NCI-H1436 (cell line): ENCODE results near the gene TMCC3.

Experiments used
- DNase-seq: peaks from one replicate; lab custom pipeline; 2025; lab: John Stamatoyannopoulos, UW

The TMCC3 gene

DNA sequence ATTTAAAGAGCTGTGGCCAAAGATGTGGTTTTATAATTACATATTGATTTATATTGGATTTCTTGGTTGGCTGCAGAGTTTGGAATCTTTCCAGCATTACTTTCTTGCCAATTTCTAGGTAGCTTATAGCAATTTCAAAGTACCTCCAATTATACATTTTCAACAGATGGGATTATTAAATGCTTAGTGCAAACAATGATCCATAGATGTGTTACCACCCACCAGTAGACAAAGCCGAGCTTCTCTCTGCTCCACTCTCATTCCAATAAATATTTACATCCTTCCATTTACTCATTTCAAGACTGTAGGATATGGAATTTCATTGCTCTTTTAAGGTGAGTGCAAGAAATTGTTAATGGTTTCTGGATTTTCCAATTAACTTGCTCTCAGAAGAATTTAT is 21.6 kb upstream of the TMCC3 start:
- DNase-seq: no peak

DNA sequence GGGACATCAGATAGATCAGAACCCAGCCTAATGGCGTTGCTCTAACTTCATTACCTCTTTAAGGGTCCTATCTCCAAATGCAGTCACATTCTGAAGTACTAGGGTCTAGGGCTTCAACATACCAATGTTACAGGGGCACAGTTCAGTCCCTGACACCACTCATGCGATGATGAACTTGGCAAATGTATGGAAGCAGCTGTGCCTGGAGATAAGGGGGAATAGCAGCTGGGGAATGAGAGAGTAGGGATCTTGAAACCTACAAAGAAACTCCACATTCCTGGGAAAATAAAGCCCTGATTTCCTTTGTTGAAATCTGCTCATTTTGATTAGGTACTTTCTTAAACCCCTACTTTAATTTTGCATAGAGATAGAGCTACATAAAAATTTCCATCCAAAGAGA is 20.5 kb upstream of the TMCC3 start:
- no peak for DNase-seq

DNA sequence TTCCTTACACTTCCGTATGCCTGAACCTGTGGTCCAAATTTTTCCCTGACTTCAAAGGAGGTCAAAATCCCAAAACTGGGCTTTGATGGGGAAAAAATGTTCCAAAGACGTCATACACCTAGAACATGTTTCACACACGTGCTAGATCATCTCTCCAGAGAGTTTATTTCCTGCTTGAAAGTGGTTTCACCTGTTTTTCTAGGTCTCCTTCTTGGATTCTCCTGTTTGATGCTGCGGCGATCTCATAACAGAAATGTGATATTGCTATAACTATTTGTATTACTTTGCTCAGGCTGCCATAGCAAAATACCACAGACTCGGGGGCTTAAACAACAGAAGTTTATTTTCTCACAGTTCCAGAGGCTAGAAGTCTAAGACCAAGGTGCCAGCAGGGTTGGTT is 19.7 kb upstream of the TMCC3 start:
- DNase-seq: no peak

DNA sequence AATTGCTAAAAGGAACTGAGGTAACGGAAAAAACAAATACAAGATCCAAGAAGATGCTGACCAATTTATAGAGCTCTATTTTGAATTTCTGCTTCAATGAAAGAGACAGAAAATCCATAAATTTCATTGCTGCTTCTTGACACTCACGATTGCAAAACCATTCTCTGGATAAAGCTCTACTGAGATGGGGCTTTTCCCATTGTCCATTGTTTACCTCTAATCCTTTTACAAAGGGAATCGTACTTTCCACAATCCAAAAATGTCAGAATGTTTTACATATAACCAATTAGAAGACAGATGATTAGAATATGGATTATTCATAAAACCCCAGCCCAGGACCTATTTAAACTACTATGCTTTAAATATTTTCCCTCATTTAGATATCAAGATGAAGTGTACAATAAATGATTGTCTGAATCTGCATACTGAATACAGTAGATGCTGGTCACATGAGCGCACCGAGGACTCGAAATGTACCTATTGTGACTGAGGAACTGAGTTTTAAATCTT is 16.7 kb upstream of the TMCC3 start:
- no peak for DNase-seq

DNA sequence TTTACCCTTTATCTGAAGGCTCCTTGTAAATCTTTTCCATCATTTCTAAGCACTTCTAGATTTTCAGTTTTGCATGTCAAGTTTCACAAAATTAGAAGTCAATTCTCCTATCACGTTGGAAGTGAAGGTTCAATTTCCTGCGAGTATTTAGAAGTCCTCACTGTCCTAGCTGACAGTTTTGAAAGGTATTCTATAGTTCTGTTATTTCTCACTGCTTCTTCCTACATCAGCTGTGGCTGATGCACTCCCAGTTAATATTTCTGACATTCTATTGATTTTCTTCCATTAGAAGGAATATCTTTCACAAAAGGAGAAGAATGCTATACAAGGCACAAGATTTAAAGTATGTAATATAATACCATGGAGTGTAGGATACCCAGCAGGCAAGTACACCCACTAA is 15.8 kb upstream of the TMCC3 start:
- DNase-seq: no peak

DNA sequence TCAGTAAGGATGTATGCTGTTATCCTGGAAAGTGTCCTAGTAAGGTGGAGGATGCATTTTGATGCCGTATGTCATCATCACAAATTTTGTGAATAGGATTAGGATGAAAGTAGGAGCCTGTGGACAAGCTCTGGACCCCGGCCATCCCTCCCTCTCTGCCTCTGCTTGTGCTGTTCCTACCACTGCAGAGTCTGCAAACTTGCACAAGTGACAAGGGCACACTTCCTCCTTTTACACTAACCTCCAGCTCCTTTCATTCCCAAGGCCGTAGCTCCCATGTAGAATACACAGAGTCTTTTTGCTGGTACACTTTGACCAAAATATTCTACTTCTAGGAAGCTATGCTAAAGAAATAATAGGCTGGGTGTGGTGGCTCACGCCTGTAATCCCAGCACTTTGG is 13.3 kb upstream of the TMCC3 start:
- DNase-seq: no peak

DNA sequence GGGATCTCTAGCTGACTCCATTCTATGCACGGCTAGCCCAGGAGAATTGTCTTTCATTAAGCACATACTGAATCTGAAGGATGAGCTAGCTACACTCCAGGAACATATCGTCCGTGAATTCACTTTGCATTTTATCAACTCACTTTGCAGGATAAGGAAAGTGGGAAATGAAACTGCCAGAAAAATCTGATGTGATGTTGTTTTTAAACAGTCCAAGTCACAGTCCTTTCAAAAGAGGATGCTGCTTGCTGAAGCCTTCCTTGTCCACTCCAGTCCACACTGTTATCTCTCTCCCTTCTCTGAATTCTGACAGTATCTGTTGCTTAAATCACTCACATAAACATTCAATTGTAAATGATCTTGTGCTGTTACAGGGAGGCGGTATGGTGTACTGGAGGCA is 12.7 kb upstream of the TMCC3 start:
- DNase-seq: no peak

DNA sequence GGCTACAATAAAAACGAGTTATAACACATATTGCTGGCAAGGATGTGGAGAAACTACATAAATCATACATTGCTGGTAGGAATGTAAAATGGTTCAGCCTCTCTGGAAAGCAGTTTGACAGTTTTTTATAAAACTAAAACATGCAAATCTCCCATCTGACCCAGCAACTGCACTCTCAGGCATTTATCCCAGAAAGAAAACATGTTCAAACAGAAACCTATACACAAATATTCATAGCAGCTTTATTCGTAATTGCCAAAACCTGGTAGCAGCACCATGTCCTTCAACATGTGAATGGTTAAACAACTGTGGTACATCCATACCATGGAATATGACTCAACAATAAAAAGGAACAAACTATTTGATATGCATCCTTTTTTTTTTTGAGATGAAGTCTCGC is 10.1 kb upstream of the TMCC3 start:
- DNase-seq: no peak

DNA sequence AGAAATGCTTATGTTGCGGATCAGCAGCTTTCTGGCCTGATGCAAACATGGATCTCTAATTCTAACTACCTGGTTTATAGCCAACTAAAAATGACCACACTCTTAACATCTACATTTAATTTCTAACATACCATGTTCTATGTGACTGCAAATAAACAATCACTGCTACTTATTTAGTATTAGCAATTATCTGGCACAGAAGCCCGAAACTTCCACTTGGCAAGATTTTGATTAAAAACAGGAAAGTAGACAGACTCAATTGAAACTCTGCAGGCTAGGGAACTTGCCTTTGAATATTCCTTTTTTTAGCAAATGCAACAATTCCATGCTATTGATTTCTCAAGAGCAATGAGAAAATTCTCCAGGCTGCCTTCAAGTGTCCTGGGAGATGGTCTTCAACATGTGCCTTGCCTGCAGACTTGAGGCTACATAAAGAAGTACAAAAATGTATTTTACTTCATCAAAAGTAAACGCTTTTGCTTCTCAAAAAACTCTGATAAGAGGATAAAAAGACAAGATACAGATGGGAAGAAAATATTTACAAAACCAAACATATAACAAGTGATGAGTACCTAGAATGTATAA is 9.1 kb upstream of the TMCC3 start:
- no peak for DNase-seq

DNA sequence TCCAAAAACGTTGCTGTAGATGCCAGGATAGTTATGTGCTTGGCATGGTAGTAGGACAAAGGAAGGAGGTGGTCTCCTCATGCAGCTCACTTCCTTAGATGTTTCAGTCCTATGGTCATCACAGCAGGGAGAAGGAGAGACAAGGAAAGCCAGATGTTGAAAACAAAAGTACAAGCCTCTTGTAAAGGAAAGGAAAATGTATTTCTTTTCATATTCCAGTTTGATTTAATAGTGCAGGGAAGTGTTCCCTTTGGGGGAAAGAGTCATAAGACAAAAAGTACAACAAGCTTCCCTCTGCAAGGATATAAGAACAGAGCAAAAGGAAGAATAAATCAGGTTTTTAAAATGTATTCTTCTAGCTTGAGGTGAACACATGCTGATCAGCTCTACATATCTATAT is 8.6 kb upstream of the TMCC3 start:
- no peak for DNase-seq

DNA sequence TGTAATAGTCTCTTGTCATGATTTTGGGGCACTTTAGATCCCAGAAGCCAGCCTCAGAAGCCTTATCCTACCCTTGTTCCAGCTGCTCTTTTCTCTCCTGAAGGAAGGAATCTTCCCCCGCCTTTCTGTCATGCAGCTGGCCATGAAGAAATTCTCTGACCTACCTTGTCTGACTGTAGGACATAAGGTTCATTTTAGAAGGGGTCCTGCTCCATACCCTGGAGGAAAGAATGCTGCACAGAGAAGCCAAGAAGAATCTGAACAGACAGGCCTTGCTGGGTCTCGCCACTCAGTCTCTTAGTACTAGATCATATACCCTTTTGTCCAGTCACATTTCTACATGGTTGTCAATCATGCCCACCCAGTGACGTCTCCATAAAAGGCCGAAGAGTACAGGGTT is 6.2 kb upstream of the TMCC3 start:
- no peak for DNase-seq

DNA sequence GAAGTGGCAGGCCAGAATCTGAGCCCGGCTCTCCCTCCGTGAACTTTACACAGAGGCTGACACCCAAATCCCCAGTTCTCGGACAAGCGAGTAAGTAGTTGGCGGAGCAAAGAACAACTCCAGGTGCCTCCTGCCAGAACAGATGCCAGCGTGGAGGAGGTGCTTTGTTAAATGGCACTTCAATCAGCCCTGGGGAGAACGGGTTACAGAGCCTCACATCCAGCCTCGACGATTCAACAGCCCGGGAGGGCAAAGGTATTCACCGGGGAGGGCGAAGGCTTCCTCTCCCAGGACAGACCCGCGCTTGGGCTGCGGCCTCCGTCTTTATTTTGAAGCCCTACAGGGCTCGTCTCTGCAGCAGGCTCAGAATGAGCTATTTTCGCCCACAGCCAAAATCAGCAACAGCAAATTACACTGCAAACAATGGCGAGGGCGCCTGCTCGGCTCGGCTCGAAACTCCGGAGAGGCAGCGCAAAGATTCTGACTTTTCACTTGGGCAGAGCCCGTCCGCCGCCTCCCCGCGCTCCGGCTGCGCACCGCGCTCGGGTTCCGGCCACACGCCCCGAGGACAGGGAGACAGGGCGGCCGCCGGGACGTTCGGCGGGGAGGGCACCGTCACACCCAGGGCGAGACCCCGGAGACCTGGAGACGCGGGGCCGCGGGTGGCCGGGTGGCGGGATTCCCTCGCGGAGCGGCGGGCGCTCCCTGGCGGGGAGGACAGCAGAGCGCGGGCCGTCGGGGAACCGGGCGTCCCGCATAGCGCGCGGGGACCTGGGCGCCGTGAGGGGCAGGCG is 811 bp downstream of the TMCC3 start:
- peak; percentile 26 for DNase-seq

DNA sequence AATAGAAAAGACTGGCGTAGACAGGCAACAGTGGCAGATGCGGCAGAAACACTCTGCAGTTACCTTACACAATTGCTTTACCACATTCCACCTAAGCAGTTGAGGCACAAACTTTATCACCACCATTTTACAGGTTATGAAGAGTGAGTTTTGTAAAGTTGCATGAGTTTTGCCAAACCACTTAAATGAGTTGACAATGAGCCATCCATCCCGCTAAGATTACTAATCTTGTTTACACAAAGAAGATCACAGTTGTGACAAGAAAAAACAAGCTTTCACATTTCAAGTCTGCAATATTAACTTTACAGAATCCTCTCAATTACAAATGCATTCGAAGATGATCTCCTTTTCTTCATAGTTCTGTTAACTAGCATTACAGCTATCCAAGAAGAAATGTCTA is 1.8 kb downstream of the TMCC3 start:
- no peak for DNase-seq

DNA sequence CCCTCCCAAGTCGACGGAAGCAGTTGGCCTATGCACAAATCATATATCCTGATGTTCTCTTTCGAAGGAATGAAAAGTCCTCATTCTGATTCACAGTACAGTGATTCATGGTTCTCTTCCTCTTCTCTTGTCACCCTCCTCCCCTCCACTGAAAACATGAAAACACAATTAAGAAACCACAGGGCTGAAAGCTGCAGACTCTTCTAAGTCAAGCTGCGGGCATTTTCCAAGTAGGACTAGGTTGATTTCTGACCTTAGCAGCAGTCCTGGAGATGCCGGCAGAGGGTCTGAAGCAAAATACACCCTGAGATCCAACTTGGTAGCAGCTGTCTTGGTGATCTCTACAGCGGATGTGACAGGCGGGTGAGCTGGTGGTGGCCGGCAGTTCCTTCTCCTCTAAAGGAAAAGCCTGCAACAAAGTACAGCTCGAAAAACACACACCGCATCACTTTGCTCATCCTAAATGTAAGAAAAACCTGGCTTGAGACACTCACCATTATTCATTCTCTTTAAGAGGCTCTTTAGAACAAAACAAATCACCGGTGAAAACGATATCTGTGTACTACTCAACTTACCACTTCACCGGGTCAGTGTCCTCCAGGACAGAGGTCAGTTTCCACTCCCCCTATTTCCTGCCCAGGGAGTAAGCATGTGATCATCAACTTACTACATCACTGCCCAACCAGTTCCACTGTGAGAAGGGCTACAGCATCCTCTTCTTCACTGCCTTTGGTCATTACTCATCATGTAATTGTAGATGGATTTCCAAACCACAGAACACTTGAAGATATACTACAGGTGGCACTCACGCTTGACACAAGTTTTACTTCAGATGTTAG is 6.0 kb downstream of the TMCC3 start:
- DNase-seq: no peak

DNA sequence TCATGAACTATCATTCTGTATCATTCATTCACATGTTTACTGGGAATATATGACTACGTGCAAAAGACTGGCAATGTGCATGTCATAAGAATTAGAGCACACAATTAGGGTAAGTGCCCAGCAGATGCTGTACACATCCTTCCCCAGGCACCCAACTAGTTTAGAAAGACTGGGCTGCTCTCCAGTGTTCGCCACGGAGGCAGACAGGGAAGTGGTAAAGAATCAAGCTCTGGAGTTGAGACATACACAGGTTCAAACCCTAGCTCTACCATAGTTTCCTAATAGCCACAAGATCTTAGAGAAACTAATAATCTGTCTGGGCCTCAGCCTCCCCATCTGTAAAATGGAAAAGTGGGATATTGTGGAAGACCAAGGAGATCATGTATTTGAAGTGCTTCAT is 6.8 kb downstream of the TMCC3 start:
- no peak for DNase-seq

DNA sequence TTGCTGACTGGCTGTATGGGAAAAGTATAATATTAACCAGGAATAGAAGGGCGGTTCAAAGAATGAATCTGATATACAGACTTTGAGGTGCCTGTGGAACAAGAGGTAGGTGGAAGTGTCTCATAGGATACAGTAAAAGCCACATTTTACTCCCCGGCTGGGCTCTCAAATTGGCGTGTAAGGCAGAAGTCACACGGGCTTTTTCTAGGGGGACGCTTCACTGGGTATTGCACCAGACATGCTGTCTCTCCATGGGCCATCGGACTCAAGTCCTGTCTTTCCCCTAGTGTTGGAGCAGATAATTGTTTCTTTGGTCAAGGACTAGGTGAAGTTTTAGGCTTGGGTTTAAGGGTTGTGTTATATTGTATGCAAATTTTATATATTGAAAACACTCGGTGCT is 9.1 kb downstream of the TMCC3 start:
- no peak for DNase-seq

DNA sequence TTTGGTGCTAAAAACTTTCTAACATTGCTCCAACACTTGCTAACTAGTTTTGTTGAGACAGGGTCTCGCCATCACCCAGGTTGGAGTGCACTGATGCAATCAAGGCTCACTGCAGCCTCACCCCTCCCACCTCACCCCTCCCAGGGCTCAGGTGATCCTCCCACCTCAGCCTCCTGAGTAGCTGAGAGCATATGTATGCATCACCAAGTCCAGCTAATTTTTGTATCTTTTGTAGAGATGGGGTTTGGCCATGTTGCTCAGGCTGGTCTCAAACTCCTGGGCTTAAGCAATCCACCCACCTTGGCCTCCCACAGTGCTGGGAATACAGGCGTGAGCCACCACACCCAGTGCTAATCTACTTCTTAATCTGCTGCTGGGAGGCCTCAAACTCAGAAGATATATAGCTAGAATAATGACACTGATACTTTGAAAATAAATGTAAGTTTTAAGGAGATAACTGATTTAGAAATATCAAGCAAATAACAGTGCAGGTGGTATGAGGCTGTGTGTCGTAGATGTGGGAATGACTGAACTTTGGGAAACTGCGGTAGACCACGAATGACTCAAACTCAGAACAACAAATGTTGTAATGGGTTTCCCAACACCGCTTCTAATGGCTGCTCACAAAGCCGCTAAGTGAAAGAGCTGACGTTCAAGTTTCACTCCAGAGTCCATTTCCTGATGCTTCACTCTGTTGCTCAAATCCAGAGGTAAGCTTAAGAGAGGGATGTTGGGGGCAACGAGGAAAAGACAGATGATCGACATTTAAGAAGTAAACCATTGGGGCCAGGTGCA is 10.0 kb downstream of the TMCC3 start:
- no peak for DNase-seq

DNA sequence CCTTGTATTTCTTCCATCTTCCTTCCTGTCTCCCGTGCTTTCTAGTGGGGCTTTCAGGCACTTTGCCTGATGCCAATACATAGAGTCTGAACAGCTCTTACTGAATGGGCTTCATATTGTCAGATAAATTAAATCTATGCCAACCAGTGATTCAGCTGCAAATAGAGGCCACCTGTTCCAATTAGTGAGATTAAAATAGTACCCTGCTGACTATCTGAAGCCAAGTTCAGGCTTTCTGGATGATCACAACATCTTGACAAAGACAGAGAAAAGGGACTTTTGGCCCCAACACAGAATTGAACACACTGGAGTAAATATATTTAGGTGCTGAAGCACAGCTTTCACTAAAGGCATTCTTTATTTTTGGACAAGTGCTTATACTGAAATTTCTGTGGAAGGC is 11.8 kb downstream of the TMCC3 start:
- no peak for DNase-seq

DNA sequence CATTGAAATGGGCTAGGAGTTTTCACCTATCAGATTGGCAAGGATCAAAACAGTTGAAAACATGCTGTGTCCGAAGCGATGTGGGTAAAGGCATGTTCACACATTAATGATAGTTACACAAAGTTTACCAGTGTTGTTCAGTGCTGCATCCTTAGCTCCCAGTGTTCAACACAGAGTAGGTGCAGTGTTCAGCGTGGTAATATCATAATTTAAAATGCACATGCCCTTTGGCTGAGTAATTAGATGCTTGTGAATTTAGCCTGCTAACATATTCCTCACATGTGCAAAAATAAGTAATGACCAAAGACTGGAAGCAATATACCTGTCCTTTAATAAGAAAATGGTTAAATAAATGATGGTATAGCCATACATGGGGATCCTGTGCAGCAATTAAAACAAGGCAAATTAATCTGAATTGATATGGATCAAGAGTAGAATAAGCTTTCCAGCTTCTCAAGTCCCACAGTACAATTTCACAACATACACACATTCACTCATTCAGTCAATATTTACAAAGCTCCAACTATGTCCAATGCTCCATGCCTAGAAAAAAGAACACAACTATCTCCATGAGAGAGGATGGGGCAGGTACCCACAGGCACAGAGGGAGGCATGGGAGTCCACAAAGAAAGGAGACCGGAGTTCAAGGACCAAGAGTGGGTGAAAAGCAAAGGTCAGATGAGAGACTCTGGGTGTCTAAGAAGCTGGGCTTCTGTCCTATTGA is 12.8 kb downstream of the TMCC3 start:
- no peak for DNase-seq

DNA sequence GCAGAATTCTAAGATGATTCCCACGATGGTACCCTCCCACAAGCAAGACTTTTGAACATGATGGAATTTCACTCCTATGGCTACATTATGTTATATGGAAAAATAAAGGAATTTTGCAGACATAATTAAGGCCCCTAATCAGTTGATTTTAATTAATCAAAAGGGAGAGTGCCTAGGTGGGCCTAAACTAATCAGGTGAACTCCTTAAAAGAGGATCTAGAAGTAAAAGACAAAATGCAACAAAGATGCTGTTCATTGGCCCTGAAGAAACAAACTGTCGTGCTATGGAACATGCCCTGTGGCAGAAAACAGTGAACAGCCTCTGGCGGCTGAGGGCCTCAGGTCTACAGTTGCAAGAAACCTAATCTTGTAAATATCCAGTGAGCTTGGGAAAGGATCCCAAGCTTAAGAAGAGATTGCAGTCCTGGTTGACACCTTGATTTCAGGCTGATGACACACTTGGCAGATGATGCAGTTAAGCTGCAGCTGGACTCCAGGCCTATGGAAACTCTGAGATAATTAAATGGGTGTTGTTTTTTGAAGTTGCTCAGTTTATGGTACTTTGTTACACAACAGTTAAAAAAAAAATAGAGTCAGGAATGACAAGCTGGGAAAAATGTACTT is 13.8 kb downstream of the TMCC3 start:
- no peak for DNase-seq

DNA sequence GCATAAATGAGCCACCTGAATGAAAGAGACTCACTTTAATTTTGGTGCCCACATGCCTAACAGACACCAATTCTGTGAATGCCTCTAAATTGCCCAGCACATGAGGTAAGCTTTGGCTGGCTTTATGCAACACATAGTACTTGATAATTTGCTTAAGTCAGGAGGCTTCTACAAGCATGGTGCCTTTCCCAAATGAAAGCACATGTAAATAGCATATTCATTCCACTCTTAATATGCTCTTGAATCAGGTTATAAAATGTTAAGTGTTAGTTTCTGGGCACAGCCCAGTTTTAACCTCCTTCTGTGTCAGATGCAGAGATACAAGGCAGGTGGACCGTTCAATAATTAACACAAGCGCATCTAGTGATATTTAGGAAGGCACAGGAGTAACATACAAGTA is 15.6 kb downstream of the TMCC3 start:
- DNase-seq: no peak
